GM12864 (cell line): ENCODE data around the gene MTERF2.
"Not testable (repeated sequence)": the region's sequence is repeated elsewhere in the genome, so short reads cannot be mapped to it uniquely, and the experiment has no call there.

Source experiments
- DNase-seq: peaks from one replicate; pipeline ENCODE4 v3.0.0-alpha.2; 2011; ENCODE audit warnings: low read depth
- H3K4me3 ChIP-seq: 2 replicates; pipeline ENCODE4 v1.5.1; 2011; ENCODE audit warnings: mild to moderate bottlenecking, low read depth, low read length, control low read depth
- TF ChIP-seq, protein P1 (sequence below): IDR thresholded peaks from 2 replicates; pipeline ENCODE4 v1.5.1; 2011; ENCODE audit warnings: low read depth, mild to moderate bottlenecking, moderate library complexity, low read length, control low read depth, inconsistent platforms; ENCODE audit errors: missing control alignments

MTERF2 gene

DNA sequence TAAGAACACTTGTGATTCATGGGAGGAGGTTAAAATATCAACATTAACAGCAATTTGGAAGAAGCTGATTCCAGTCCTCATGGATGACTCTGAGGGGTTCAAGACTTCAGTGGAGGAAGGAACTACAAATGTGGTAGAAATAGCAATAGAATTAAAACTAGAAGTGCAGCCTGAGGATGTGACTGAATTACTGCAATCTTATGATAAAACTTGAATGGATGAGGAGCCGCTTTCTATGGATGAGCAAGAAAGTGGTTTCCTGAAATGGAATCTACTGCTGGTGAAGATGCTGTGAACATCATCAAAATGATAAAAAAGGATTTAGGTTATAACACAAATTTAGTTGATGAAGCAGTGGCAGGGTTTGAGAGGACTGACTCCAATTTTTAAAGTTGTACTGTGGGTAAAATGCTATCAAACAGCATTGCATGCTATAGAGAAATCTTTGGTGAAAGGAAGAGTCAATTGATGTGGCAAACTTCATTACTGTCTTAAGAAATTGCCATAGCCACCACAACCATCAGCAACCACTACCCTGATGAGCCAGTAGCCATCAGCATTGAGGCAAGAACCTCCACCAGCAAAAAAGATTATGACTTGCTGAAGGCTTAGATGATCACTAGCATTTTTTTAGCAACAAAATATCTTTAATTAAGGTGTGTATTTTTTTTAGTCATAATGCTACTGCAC is 25.9 kb upstream of the MTERF2 start:
- H3K4me3 ChIP-seq = no peak overlapping the region
- TF ChIP-seq, protein P1, sequence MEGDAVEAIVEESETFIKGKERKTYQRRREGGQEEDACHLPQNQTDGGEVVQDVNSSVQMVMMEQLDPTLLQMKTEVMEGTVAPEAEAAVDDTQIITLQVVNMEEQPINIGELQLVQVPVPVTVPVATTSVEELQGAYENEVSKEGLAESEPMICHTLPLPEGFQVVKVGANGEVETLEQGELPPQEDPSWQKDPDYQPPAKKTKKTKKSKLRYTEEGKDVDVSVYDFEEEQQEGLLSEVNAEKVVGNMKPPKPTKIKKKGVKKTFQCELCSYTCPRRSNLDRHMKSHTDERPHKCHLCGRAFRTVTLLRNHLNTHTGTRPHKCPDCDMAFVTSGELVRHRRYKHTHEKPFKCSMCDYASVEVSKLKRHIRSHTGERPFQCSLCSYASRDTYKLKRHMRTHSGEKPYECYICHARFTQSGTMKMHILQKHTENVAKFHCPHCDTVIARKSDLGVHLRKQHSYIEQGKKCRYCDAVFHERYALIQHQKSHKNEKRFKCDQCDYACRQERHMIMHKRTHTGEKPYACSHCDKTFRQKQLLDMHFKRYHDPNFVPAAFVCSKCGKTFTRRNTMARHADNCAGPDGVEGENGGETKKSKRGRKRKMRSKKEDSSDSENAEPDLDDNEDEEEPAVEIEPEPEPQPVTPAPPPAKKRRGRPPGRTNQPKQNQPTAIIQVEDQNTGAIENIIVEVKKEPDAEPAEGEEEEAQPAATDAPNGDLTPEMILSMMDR = no peak

GRCh38 chr12:107011519-107011918 is 24.6 kb upstream of the MTERF2 start:
- TF ChIP-seq, protein P1 = no peak
- no peak overlapping the region for H3K4me3 ChIP-seq
- DNase-seq = no peak

More for the DNA sequence above, 25.9 kb upstream of the MTERF2 start:
- no peak for DNase-seq

DNA sequence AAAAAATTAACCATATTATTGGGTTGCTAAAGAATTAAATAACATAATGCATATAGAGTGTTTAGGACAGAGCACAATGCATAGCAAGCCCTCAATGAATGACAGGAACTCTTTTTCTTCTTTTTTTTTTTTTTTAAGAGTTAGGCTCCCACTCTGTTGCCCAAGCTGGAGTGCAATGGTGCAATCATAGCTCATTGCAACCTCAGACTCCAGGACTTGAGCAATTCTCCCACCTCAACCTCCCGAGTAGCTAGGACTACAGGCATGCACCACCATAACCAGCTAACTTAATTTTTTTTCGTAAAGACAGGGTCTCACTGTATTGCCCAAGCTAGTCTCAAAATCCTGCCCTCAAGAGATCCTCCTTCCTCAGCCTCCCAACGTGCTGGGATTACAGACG is 20.5 kb upstream of the MTERF2 start:
- DNase-seq = no peak
- TF ChIP-seq, protein P1 = no peak
- no peak overlapping the region for H3K4me3 ChIP-seq

DNA sequence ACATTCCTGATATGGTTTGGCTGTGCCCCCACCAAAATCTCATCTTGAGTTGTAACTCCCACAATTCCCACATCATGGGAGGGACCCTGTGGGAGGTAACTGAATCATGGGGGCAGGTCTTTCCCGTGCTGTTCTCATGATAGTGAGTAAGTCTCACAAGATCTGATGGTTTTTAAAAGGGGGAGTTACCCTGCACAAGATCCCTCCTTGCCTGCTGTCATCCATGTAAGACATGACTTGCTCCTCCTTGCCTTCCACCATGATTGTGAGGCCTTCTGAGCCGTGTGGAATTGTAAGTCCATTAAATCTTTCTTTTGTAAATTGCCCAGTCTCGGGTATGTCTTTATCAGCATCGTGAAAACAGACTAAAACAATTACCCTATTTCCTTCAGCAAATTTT is 15.7 kb upstream of the MTERF2 start:
- DNase-seq, H3K4me3 ChIP-seq: not testable (repeated sequence)

DNA sequence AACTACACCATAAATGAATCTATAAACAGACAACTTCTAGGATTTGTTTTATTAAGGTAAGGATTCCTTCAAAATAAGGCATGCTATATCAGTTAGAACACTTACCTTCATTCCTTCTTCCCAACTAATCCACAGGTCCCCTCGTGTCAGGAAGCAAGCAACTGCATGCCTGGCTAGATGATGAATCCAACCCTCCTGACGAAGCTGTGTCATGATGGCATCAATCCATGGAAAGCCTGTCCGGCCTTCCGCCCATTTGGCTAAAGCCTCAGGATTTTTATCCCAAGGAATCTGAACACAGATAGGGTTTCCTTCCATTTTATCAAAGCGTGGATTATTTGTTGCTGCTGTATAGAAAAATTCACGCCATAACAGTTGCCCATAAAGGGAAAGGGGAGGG is 12.5 kb upstream of the MTERF2 start:
- TF ChIP-seq, protein P1 = no peak
- no peak for DNase-seq
- no peak overlapping the region for H3K4me3 ChIP-seq

GRCh38 chr12:106997916-106998315 is 11.0 kb upstream of the MTERF2 start:
- no peak overlapping the region for H3K4me3 ChIP-seq
- DNase-seq = no peak
- TF ChIP-seq, protein P1 = no peak

DNA sequence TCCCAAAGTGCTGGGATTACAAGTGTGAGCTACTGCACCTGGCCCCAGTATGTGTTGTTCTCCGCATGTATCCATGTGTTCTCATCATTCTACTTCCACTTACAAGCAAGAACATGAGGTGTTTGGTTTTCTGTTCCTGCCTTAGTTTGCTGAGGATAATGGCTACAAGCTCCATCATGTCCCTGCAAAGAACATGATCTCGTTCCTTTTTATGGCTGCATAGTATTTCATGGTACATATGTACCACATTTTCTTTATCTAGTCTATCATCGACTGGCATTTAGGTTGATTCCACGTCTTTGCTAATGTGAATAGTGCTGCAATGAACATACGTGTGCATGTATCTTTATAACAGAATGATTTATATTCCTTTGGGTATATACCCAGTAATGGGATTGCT is 9.2 kb upstream of the MTERF2 start:
- H3K4me3 ChIP-seq, DNase-seq: not testable (repeated sequence)

DNA sequence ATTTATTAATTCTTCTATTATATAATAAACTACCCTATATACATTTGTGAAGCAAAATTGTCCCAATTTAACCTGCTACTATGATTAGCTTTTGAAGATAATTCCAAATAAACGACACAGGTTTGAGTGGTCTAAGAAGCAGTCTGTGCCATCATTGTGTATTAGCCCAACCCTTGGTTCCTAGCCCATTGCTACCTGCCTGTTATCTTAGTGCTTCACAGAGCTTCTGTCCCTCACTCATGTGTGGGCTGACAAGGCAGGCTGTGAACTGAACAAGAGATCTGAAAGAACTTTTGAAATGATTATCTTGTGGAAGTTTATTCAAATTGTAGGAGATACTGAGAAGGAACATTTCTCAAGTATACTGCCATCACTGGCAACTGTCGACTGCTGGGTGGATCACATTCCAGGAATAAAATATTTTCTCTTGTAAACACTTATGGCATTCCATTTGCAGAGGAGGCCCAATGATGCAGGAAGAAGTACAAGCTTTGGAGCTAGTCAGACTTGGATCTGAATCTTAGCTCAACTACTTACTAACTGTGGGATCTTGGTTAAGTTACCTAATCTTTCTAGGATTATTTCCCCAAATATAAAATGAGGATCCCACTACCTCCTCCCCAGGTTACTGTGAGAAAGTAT is 7.8 kb upstream of the MTERF2 start:
- TF ChIP-seq, protein P1 = no peak
- no peak for DNase-seq

More for the DNA sequence above, 7.8 kb upstream of the MTERF2 start:
- H3K4me3 ChIP-seq = no peak overlapping the region
